Esophagus mucosa (tissue), 1 donor: ENCODE results near the gene SAT2. TPM values are rescaled to one million over a fixed set of nuclear protein-coding genes. Genes with fewer than 3 reads are reported as not detected.

Experiments used
- total RNA-seq: library from RNA; stranded (reverse); gene quantifications from one replicate; pipeline ENCODE4 v1.2.4, GENCODE V29; 2023
- donor health status: DM: yes; HTN: yes; CAD: no.

Gene SAT2
- total RNA-seq, 1 donor from 2014 or later, result 35.7 TPM

Other genes with a start within 250 kb of the SAT2 start
- gene TNK1, start 246.7 kb downstream of the SAT2 start, total RNA-seq, result 6.1 TPM
- 23.1 TPM for gene PLSCR3, start 233.3 kb downstream of the SAT2 start, total RNA-seq
- gene TMEM256, start 223.7 kb downstream of the SAT2 start, total RNA-seq, result 92.8 TPM
- 3.0 TPM for gene NLGN2, start 220.0 kb downstream of the SAT2 start, total RNA-seq
- not detected for gene SPEM1, start 207.5 kb downstream of the SAT2 start, total RNA-seq
- gene SPEM2, start 202.2 kb downstream of the SAT2 start, total RNA-seq, result not detected
- not detected for gene SPEM3, start 199.0 kb downstream of the SAT2 start, total RNA-seq
- 8.2 TPM for gene TMEM102, start 192.4 kb downstream of the SAT2 start, total RNA-seq
- gene FGF11, start 188.3 kb downstream of the SAT2 start, total RNA-seq, result 8.6 TPM
- gene CHRNB1, start 182.8 kb downstream of the SAT2 start, total RNA-seq, result 4.9 TPM
- gene ZBTB4, start 148.2 kb downstream of the SAT2 start, total RNA-seq, result 21.0 TPM
- gene SLC35G6, start 146.4 kb downstream of the SAT2 start, total RNA-seq, result not detected
- 116 TPM for gene POLR2A, start 143.5 kb downstream of the SAT2 start, total RNA-seq
- gene TNFSF12, start 78.8 kb downstream of the SAT2 start, total RNA-seq, result 2.7 TPM
- gene TNFSF13, start 69.1 kb downstream of the SAT2 start, total RNA-seq, result 6.4 TPM
- 34.5 TPM for gene SENP3, start 65.9 kb downstream of the SAT2 start, total RNA-seq
- 61.3 TPM for gene CD68, start 48.2 kb downstream of the SAT2 start, total RNA-seq
- gene MPDU1, start 44.0 kb downstream of the SAT2 start, total RNA-seq, result 36.7 TPM
- gene SOX15, start 37.7 kb downstream of the SAT2 start, total RNA-seq, result 74.0 TPM
- 17.0 TPM for gene FXR2, start 12.9 kb downstream of the SAT2 start, total RNA-seq
- gene SHBG, start 2.3 kb upstream of the SAT2 start, total RNA-seq, result 0.48 TPM
- 0.36 TPM for gene ATP1B2, start 23.1 kb upstream of the SAT2 start, total RNA-seq
- 74.1 TPM for gene TP53, start 59.7 kb upstream of the SAT2 start, total RNA-seq
- 8.5 TPM for gene WRAP53, start 60.7 kb upstream of the SAT2 start, total RNA-seq
- 1.6 TPM for gene EFNB3, start 77.4 kb upstream of the SAT2 start, total RNA-seq
- 0.04 TPM for gene DNAH2, start 89.9 kb upstream of the SAT2 start, total RNA-seq
- 16.7 TPM for gene KDM6B, start 206.4 kb upstream of the SAT2 start, total RNA-seq
- 1.7 TPM for gene TMEM88, start 227.2 kb upstream of the SAT2 start, total RNA-seq
- gene NAA38, start 229.7 kb upstream of the SAT2 start, total RNA-seq, result 93.3 TPM
- gene CYB5D1, start 230.2 kb upstream of the SAT2 start, total RNA-seq, result 7.6 TPM